ENCODE measurements around the gene AKAP8L. TPM values are rescaled to one million over a fixed set of nuclear protein-coding genes. Genes with fewer than 3 reads are reported as not detected.

AKAP8L gene
- total and polyA plus RNA-seq, 2 of the 8 experiments (the other 6 are each of a cell fraction or from before 2014, with no cell fraction given) = 75.1 to 138 TPM

- Histone ChIP-seq H2AFZ (ENCODE audit: low read length) (peak overlapping the region; percentile 85), H3K23ac (ENCODE audit: insufficient read length) (no peak overlapping the region), H3K27ac (ENCODE audit: low read depth, low read length) (no peak overlapping the region), H2BK5ac (ENCODE audit: low read depth, low read length) (no peak overlapping the region), H2BK20ac (ENCODE audit: low read length) (no peak overlapping the region), H3K4me3 (ENCODE audit: extremely low read depth in 1 of 4, insufficient read depth in 2 of 4, low read depth in 3 of 4, low read length in 4 of 4) (peak overlapping the region; percentile 52 to 80 (median 80); a peak in 7 of 8 replicates), H2BK15ac (ENCODE audit: low read length) (peak overlapping the region; percentile 72; the same call in 1 of the 2 replicates), H4K5ac (ENCODE audit: insufficient read length, low read depth, low read length) (no peak overlapping the region), H2BK120ac (replicated peaks; ENCODE audit: low read depth, low read length) (no peak overlapping the region), H2AK5ac (ENCODE audit: low read depth, low read length) (no peak overlapping the region; the same call in 1 of the 2 replicates), H3K79me1 (ENCODE audit: low read depth, low read length) (peaks cover 22% of the 10 kb centered on the region), H4K91ac (replicated peaks; ENCODE audit: insufficient read length, low read length) (peak overlapping the region; percentile 54), H4K20me1 (replicated peaks in 1 of 2; ENCODE audit: control insufficient read depth in 1 of 2, insufficient read depth in 2 of 2, low read length in 2 of 2) (peaks cover 5 to 12% of the 10 kb centered on the region in 2 experiments), H3K4me1 (replicated peaks in 1 of 4; ENCODE audit: control insufficient read depth in 3 of 4, insufficient read depth in 4 of 4, low read length in 3 of 4) (peaks cover 0 to 13% (median 8%) of the 10 kb centered on the region in 4 experiments; a peak in 6 of 7 replicates), H3K27me3 (replicated peaks in 1 of 4; ENCODE audit: control insufficient read depth in 3 of 4, extremely low read depth in 1 of 4, insufficient read depth in 3 of 4, low read length in 3 of 4) (no peaks in the 10 kb centered on the region; a peak in 1 of 7 replicates), H3K23me2 (ENCODE audit: low read depth, low read length) (peaks cover 10% of the 10 kb centered on the region), H3K79me2 (ENCODE audit: control insufficient read depth in 1 of 2, insufficient read depth in 2 of 2, low read length in 2 of 2) (peaks cover 0 to 29% of the 10 kb centered on the region in 2 experiments; a peak in 2 of 4 replicates), H3K4me2 (ENCODE audit: insufficient read depth in 1 of 2, low read depth in 2 of 2, low read length in 2 of 2) (peak overlapping the region; percentile 70 to 87), H4K8ac (ENCODE audit: extremely low read depth, insufficient read depth, low read length) (no peak overlapping the region), H3K14ac (ENCODE audit: insufficient read length) (no peak overlapping the region), H3K18ac (ENCODE audit: extremely low read depth, low read length) (no peak overlapping the region), H3K36me3 (ENCODE audit: control insufficient read depth in 2 of 4, insufficient read depth in 4 of 4, low read length in 3 of 4) (no peaks in the 10 kb centered on the region), H2BK12ac (ENCODE audit: low read depth, low read length) (peak overlapping the region; percentile 68; the same call in 1 of the 2 replicates), H3K9me3 (ENCODE audit: insufficient read depth in 2 of 2, low read depth in 1 of 2, low read length in 1 of 2) (no peaks in the 10 kb centered on the region), H3K9ac (replicated peaks in 1 of 4; ENCODE audit: extremely low read depth in 1 of 4, low read depth in 3 of 4, low read length in 3 of 4) (peak overlapping the region in 2 of 4 experiments; percentile 0 to 4; a peak in 2 of 7 replicates), H3K4ac (replicated peaks; ENCODE audit: insufficient read length, low read depth, low read length) (no peak overlapping the region), H3K56ac (replicated peaks; ENCODE audit: insufficient read length, low read depth, low read length) (no peak overlapping the region)
- 75% methylated on average over 8 of the region's 8 CpGs; no CpG with 5 or more reads in 1 of the 2 experiments for WGBS, 2 experiments (ENCODE audit: extremely low coverage in 1 of 2, insufficient coverage in 1 of 2, insufficient read length in 1 of 2, insufficient replicate concordance in 2 of 2, low coverage in 1 of 2, low lambda C conversion rate in 2 of 2, missing lambda C conversion rate in 1 of 2)
- ChIA-PET POLR2A (ENCODE audit: partially characterized antibody) (interaction anchor here (0.7 to 5.3 kb wide), 5 partner anchors 14 to 368 kb away, joined by 3 to 58 read pairs (median 5); partner anchors contain the start of genes AKAP8 and AKAP8L), CTCF (ENCODE audit: partially characterized antibody) (interaction anchor here (0.6 to 7.5 kb wide), 4 partner anchors 14 to 1671 kb away, joined by 3 to 48 read pairs (median 3); partner anchors contain the start of gene AKAP8L)
- DNase-seq (ENCODE audit: low read depth in 1 of 2, low spot score in 2 of 2) (no peak), FAIRE-seq (no peak)
- TF ChIP-seq SP1 (IDR thresholded peaks at IDR 0.05; ENCODE audit: low read depth, low read length) = no peak
Observed at GRCh38 chr19:15433519-15434069, 14.8 kb upstream of the AKAP8L start.

All from H1 (cell line).